Testis (tissue), 3 donors: ENCODE data around the gene STXBP2. TPM values are rescaled to one million over a fixed set of nuclear protein-coding genes. Genes with fewer than 3 reads are reported as not detected.
A peak's percentile ranks its signal among the peaks of the same experiment; 100 is the strongest.

Experiments used
- DNase-seq: peaks from one replicate; pipeline ENCODE4 v3.0.0-alpha.2; 2019
- H3K27ac ChIP-seq, 2 donors: fragments of 200-600 bp; sonication (generic); one replicate each; pipeline ENCODE4 v1.5.1; 2019
- H3K27me3 ChIP-seq: fragments of 200-600 bp; sonication (generic); one replicate; pipeline ENCODE4 v1.5.1; 2019
- H3K36me3 ChIP-seq: fragments of 200-600 bp; sonication (generic); one replicate; pipeline ENCODE4 v1.5.1; 2017; ENCODE audit warnings: low read depth; ENCODE audit errors: missing control alignments
- H3K4me1 ChIP-seq: fragments of 200-600 bp; sonication (generic); one replicate; pipeline ENCODE4 v1.5.1; 2019
- H3K4me3 ChIP-seq, 2 donors: fragments of 200-600 bp; sonication (generic); one replicate each; pipeline ENCODE4 v1.5.1; 2017 to 2019
- H3K9me3 ChIP-seq: fragments of 200-600 bp; sonication (generic); one replicate; pipeline ENCODE4 v1.5.1; 2017
- CTCF ChIP-seq, 3 experiments: fragments of 450-650 bp in 2 of 3; fragments of 200-600 bp in 1 of 3; sonication (generic) in 1 of 3; IDR thresholded peaks; one replicate each; pipeline ENCODE4 v1.5.1; 2016 to 2019; ENCODE audit warnings: antibody characterized with exemption in 3 of 3, mild to moderate bottlenecking in 2 of 3, moderate library complexity in 1 of 3
- POLR2A ChIP-seq: fragments of 450-650 bp; IDR thresholded peaks from one replicate; pipeline ENCODE4 v1.6.1; 2017; ENCODE audit warnings: antibody characterized with exemption, mild to moderate bottlenecking, moderate library complexity
- WGBS, 2 donors: methylation state at CpG; one replicate each; pipeline ENCODE4 v1.1.5; 2018; 5-methylcytosine and 5-hydroxymethylcytosine counted together
- intact Hi-C: fragments of 100-400 bp; cut with DNase I; formaldehyde crosslinking; loops from one replicate; pipeline ENCODE4 v1.15.1; 2023; ENCODE audit warnings: low total_unique reads
- polyA plus RNA-seq: library from polyadenylated mRNA; stranded (reverse); fragments of 350-450 nt; fragmentation: Illumina TruSeq; extraction: RNeasy Lipid Tissue Mini Kit (QIAGEN cat#74804); gene quantifications from one replicate; pipeline ENCODE4 v1.2.3, GENCODE V29; 2014; ENCODE audit warnings: low read depth, low replicate concordance; ENCODE audit not compliant: insufficient read depth
- total RNA-seq, 2 donors: library from RNA; depleted of rRNA; stranded (reverse); fragments of >200 nt; gene quantifications; one replicate each; pipeline ENCODE4 v1.2.3, GENCODE V29; 2016

The STXBP2 gene
- total and polyA plus RNA-seq, 3 donors from 2014 or later, result 135 to 156 (median 155) TPM

GRCh38 chr19:7632340-7633203, 4.3 kb upstream of the STXBP2 start:
- Histone ChIP-seq H3K9me3 (no peaks in the 10 kb centered on the region), H3K4me1 (peaks cover 20% of the 10 kb centered on the region), H3K27me3 (no peaks in the 10 kb centered on the region), H3K36me3 (no peaks in the 10 kb centered on the region), H3K4me3 (no peak overlapping the region), H3K27ac (no peak overlapping the region)
- DNase-seq, result no peak
- TF ChIP-seq POLR2A (no peak), CTCF (IDR thresholded peaks at IDR 0.05) (no peak)
- intact Hi-C loops, result no loop called here
- 86 to 89% methylated on average over 11 to 40 of the region's 40 CpGs for WGBS, 2 donors

DNA sequence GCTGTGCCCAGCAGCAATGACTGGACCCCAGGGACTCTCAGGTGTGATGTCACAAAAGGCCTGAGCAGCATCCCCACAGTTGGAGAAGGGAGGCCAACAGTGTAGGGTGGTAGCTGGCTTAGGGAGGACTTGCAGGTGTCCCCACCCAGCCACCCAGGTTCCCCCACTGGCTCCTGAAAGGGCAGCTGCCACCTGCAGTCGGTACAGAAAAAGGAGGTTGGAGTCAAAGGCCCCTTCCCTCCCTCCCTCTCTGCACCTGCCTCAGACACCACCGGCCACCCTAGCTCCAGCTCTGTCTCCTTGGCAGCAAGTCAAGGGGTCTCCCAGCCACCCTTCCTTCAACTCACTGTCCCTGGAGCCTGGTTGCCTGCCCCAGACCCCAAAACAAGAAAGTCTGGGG, 3.2 kb upstream of the STXBP2 start, which contains the start of gene PCP2:
Gene PCP2 (minus strand): TSS at position 22 of the 400 bp plus-strand sequence. CDS start 262 bp downstream, outside the sequence.
- Histone ChIP-seq H3K27ac (no peak within 1 kb of the TSS), H3K27me3 (no peaks in the 10 kb centered on the region), H3K4me3 (no peak within 1 kb of the TSS), H3K9me3 (no peaks in the 10 kb centered on the region), H3K36me3 (no peaks in the 10 kb centered on the region), H3K4me1 (peaks cover 11% of the 10 kb centered on the region)
- TF ChIP-seq POLR2A (no peak), CTCF (IDR thresholded peaks at IDR 0.05) (no peak)
- WGBS, 2 donors, result 39 to 60% methylated on average over 1 to 2 of the region's 2 CpGs
- intact Hi-C loops, result no loop called here
- no peak for DNase-seq

DNA sequence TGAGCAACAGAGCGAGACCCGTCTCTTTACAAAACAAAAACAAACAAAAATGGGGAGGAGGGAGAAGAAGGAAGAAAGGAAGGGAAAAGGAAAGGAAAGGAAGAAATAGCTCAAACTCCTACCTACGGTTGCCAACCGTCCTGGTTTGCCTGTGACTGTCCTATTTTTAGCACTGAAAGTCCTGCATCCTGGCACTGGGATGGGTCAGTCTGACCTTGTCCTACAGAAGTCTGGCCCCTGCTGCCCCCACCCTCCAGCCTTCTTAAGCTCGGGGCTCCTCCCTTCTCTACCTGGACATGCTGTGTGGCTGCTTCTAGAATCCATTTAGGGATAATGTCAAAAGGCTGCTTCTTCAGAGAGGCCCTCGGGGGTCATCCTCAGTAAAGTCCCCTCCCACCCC, 1.2 kb upstream of the STXBP2 start:
- Histone ChIP-seq H3K4me3 (no peak overlapping the region), H3K27me3 (no peaks in the 10 kb centered on the region), H3K36me3 (no peaks in the 10 kb centered on the region), H3K4me1 (peaks cover 2% of the 10 kb centered on the region), H3K9me3 (no peaks in the 10 kb centered on the region), H3K27ac (no peak overlapping the region)
- 47 to 60% methylated on average over 6 of the region's 6 CpGs for WGBS, 2 donors
- intact Hi-C loops, result no loop called here
- no peak for DNase-seq
- TF ChIP-seq CTCF (IDR thresholded peaks at IDR 0.05) (no peak), POLR2A (no peak)

DNA sequence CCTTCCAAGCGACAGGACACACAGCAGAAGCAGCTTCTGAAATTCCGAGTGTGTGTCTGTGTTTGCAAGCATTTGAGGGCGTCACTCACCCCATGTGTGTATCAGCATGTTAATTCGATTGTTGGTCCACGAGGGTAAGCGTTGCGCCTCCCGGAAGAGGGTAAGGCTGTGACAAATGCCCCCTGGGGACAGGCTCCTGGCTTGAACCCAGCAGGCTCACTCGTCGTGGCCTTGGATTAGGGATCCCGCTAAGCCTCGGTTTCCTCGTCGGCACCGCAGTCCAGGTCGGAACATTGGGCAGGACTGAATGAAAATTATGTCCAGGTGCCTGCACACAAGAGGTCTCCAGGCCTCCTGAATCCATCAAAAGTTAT, 606 bp upstream of the STXBP2 start:
- Histone ChIP-seq H3K27me3 (no peaks in the 10 kb centered on the region), H3K36me3 (no peaks in the 10 kb centered on the region), H3K27ac (no peak overlapping the region), H3K9me3 (no peaks in the 10 kb centered on the region), H3K4me1 (no peaks in the 10 kb centered on the region), H3K4me3 (peak overlapping the region; percentile 53 to 66)
- 59 to 62% methylated on average over 3 to 16 of the region's 16 CpGs for WGBS, 2 donors
- intact Hi-C loops, result no loop called here
- no peak for DNase-seq
- TF ChIP-seq CTCF (IDR thresholded peaks at IDR 0.05) (no peak), POLR2A (no peak)
